GM23248 (cell line): Measurements from ENCODE around the gene NCK1. TPM values are rescaled to one million over a fixed set of nuclear protein-coding genes. Genes with fewer than 3 reads are reported as not detected.

ENCODE experiments used
- DNase-seq: peaks from one replicate; pipeline ENCODE4 v3.0.0-alpha.2; 2015
- H2AFZ ChIP-seq: fragments of 200-600 bp; sonication (generic); 2 replicates; pipeline ENCODE4 v1.6.1; 2016; ENCODE audit warnings: antibody characterized with exemption
- H3F3A ChIP-seq: fragments of 200-600 bp; sonication (generic); 2 replicates; pipeline ENCODE4 v1.6.1; 2016; ENCODE audit warnings: mild to moderate bottlenecking, antibody characterized with exemption, mixed run types; ENCODE audit not compliant: insufficient read depth
- H3K27ac ChIP-seq: fragments of 200-600 bp; sonication (generic); 2 replicates; pipeline ENCODE4 v1.5.1; 2016; ENCODE audit warnings: mild to moderate bottlenecking
- H3K27me3 ChIP-seq: fragments of 200-600 bp; sonication (generic); replicated peaks from 2 replicates; pipeline ENCODE4 v1.6.1; 2016; ENCODE audit warnings: mild to moderate bottlenecking; ENCODE audit not compliant: insufficient read depth
- H3K36me3 ChIP-seq: fragments of 200-600 bp; sonication (generic); 2 replicates; pipeline ENCODE4 v1.6.1; 2016; ENCODE audit warnings: low read depth, mild to moderate bottlenecking
- H3K4me1 ChIP-seq: fragments of 200-600 bp; sonication (generic); 2 replicates; pipeline ENCODE4 v1.6.1; 2016; ENCODE audit warnings: mild to moderate bottlenecking; ENCODE audit not compliant: insufficient read depth
- H3K4me2 ChIP-seq: fragments of 200-600 bp; sonication (generic); one replicate; pipeline ENCODE4 v1.6.1; 2016; ENCODE audit warnings: mild to moderate bottlenecking; ENCODE audit not compliant: unreplicated experiment
- H3K4me3 ChIP-seq: fragments of 200-600 bp; sonication (generic); 2 replicates; pipeline ENCODE4 v1.5.1; 2016; ENCODE audit warnings: mild to moderate bottlenecking
- H3K79me2 ChIP-seq: fragments of 200-600 bp; sonication (generic); 2 replicates; pipeline ENCODE4 v1.6.1; 2016; ENCODE audit warnings: mild to moderate bottlenecking; ENCODE audit not compliant: insufficient read depth
- H3K9ac ChIP-seq: fragments of 200-600 bp; sonication (generic); 2 replicates; pipeline ENCODE4 v1.6.1; 2016; ENCODE audit warnings: mild to moderate bottlenecking
- H3K9me2 ChIP-seq: fragments of 200-600 bp; sonication (generic); 2 replicates; pipeline ENCODE4 v1.6.1; 2016; ENCODE audit warnings: mixed run types, mild to moderate bottlenecking, moderate library complexity; ENCODE audit not compliant: insufficient read depth
- H3K9me3 ChIP-seq: fragments of 200-600 bp; sonication (generic); one replicate; pipeline ENCODE4 v1.6.1; 2017; ENCODE audit warnings: low read depth
- H4K20me1 ChIP-seq: fragments of 200-600 bp; sonication (generic); 2 replicates; pipeline ENCODE4 v1.6.0; 2016; ENCODE audit not compliant: insufficient read depth
- EZH2 ChIP-seq: fragments of 200-600 bp; sonication (generic); IDR thresholded peaks from 2 replicates; pipeline ENCODE4 v1.6.1; 2018; ENCODE audit warnings: antibody characterized with exemption, mild to moderate bottlenecking; ENCODE audit not compliant: insufficient read depth, poor library complexity, severe bottlenecking
- EZH2phosphoT487 ChIP-seq: fragments of 200-600 bp; sonication (generic); IDR thresholded peaks from 2 replicates; pipeline ENCODE4 v1.6.1; 2018; ENCODE audit warnings: antibody characterized with exemption, moderate library complexity, mild to moderate bottlenecking, low read depth; ENCODE audit not compliant: insufficient read depth
- WGBS, 2 experiments: methylation state at CpG; one replicate each; pipeline ENCODE4 v1.1.6; 2015 to 2017; ENCODE audit warnings: low lambda C conversion rate in 2 of 2, low coverage in 1 of 2; ENCODE audit errors: missing lambda C conversion rate in 2 of 2; 5-methylcytosine and 5-hydroxymethylcytosine counted together
- in situ Hi-C: fragments of 300-500 bp; cut with MboI; formaldehyde crosslinking; loops from 2 replicates; pipeline ENCODE4 v1.15.0; 2020
- polyA plus RNA-seq: library from polyadenylated mRNA; unstranded; fragments of >200 nt; fragmentation: Nextera tagmentation; extraction: Ambion mirVana; gene quantifications from 2 replicates; pipeline ENCODE4 v1.2.1, GENCODE V29; 2016
- total RNA-seq: library from RNA; depleted of rRNA; stranded (reverse); fragments of >200 nt; shearing (Covaris generic); gene quantifications from 2 replicates; pipeline ENCODE4 v1.2.3, GENCODE V29; 2014; rRNA removed

The NCK1 gene
- total and polyA plus RNA-seq, 2 experiments from 2014 or later, result 42.6 to 43.2 TPM

GRCh38 chr3:136994772-136995516 is 132.9 kb downstream of the NCK1 start:
- H2AFZ ChIP-seq, result peak overlapping the region; percentile 50
- H3K9me3 ChIP-seq, result no peaks in the 10 kb centered on the region
- in situ Hi-C loops, result loop anchor here (10.0 kb wide), 1 partner anchor 230 kb away; no protein-coding TSS in a partner anchor
- H3K9ac ChIP-seq, result peak overlapping the region; percentile 44
- peak; percentile 93 for DNase-seq
- TF ChIP-seq EZH2phosphoT487, result no peak
- TF ChIP-seq EZH2, result no peak
- no peaks in the 10 kb centered on the region for H4K20me1 ChIP-seq
- H3K4me1 ChIP-seq, result peaks cover 21% of the 10 kb centered on the region
- H3K9me2 ChIP-seq, result no peaks in the 10 kb centered on the region
- peak overlapping the region; percentile 16 for H3K4me3 ChIP-seq
- 4 to 5% methylated on average over 8 of the region's 8 CpGs for WGBS, 2 experiments
- peaks cover 19% of the 10 kb centered on the region; the same call in 1 of the 2 replicates for H3K36me3 ChIP-seq
- H3K4me2 ChIP-seq, result peak overlapping the region; percentile 35
- H3F3A ChIP-seq, result peaks cover 31% of the 10 kb centered on the region
- no peaks in the 10 kb centered on the region for H3K79me2 ChIP-seq
- peak overlapping the region; percentile 91 for H3K27ac ChIP-seq
- no peaks in the 10 kb centered on the region for H3K27me3 ChIP-seq

GRCh38 chr3:136995652-136996051 is 133.6 kb downstream of the NCK1 start:
- Histone ChIP-seq H3K9me3 (no peaks in the 10 kb centered on the region), H2AFZ (peak overlapping the region; percentile 50), H3K4me2 (peak overlapping the region; percentile 35), H3K79me2 (no peaks in the 10 kb centered on the region), H3K36me3 (peaks cover 23% of the 10 kb centered on the region), H3K4me1 (peaks cover 21% of the 10 kb centered on the region), H3K4me3 (no peak overlapping the region), H3K27me3 (no peaks in the 10 kb centered on the region), H3K9me2 (no peaks in the 10 kb centered on the region), H4K20me1 (no peaks in the 10 kb centered on the region), H3K9ac (peak overlapping the region; percentile 44), H3F3A (peaks cover 31% of the 10 kb centered on the region), H3K27ac (peak overlapping the region; percentile 91)
- no peak for TF ChIP-seq EZH2phosphoT487
- in situ Hi-C loops, result loop anchor here (10.0 kb wide), 1 partner anchor 231 kb away; no protein-coding TSS in a partner anchor
- DNase-seq, result peak; percentile 63
- 53 to 79% methylated on average over 1 of the region's 1 CpG for WGBS, 2 experiments

Other genes with a start within 250 kb of the NCK1 start
- 39.7 and 41.7 TPM in 2 replicates for gene STAG1, start 109.8 kb upstream of the NCK1 start, total RNA-seq
- 21.1 and 22.7 TPM in 2 replicates for gene STAG1, start 109.8 kb upstream of the NCK1 start, polyA plus RNA-seq
- gene SLC35G2, start 43.1 kb upstream of the NCK1 start, total RNA-seq, result 9.4 and 11.6 TPM in 2 replicates
- 10.8 and 12.5 TPM in 2 replicates for gene SLC35G2, start 43.1 kb upstream of the NCK1 start, polyA plus RNA-seq
- gene IL20RB, start 95.8 kb downstream of the NCK1 start, total RNA-seq, result 97.4 and 107 TPM in 2 replicates
- gene IL20RB, start 95.8 kb downstream of the NCK1 start, polyA plus RNA-seq, result 72.5 TPM in 2 replicates